WTC11 (cell line): ENCODE results near the gene LRTM2. TPM values are rescaled to one million over a fixed set of nuclear protein-coding genes. Genes with fewer than 3 reads are reported as not detected.
A peak's percentile ranks its signal among the peaks of the same experiment; 100 is the strongest.

Experiments
- ATAC-seq: fragments of 200-7000 bp; cut with Tn5 transposase; 2 replicates; pipeline ENCODE4 v1.10.0; 2021; ENCODE audit warnings: mild to moderate bottlenecking, moderate library complexity
- CTCF ChIA-PET: fragments of 300-600 bp; sonication (Branson Sonifier 250); formaldehyde crosslinking; loops from one replicate; lab custom pipeline; 2021; ENCODE audit warnings: antibody characterized with exemption; lab: Charles Lee
- POLR2A ChIA-PET: fragments of 350-600 bp; sonication (Branson Sonifier 250); formaldehyde crosslinking; loops from one replicate; lab custom pipeline; 2021; ENCODE audit warnings: antibody characterized with exemption; lab: Charles Lee
- DNase-seq: peaks from one replicate; pipeline ENCODE4 v3.0.0; 2021; ENCODE audit warnings: low spot score
- H3K27ac Mint-ChIP-seq: 2 replicates; pipeline ENCODE4 v1.8.0; 2021; ENCODE audit warnings: mixed read lengths
- H3K27me3 Mint-ChIP-seq: 2 replicates; pipeline ENCODE4 v1.8.0; 2021; ENCODE audit warnings: low read depth, mild to moderate bottlenecking, moderate library complexity, mixed read lengths
- H3K36me3 Mint-ChIP-seq: 2 replicates; pipeline ENCODE4 v1.8.0; 2021; ENCODE audit warnings: mixed read lengths
- H3K4me1 Mint-ChIP-seq: 2 replicates; pipeline ENCODE4 v1.8.0; 2022; ENCODE audit warnings: mixed read lengths
- H3K4me3 Mint-ChIP-seq: 2 replicates; pipeline ENCODE4 v1.8.0; 2021; ENCODE audit warnings: mild to moderate bottlenecking, moderate library complexity, mixed read lengths
- H3K9me3 Mint-ChIP-seq: 2 replicates; pipeline ENCODE4 v1.8.0; 2021; ENCODE audit warnings: mixed read lengths
- AR ChIP-seq: fragments of 250-450 bp; sonication (Bioruptor Pico); IDR thresholded peaks from 2 replicates; pipeline ENCODE4 v1.9.0; 2021; ENCODE audit warnings: mild to moderate bottlenecking
- ATF1 ChIP-seq: sonication (generic); formaldehyde crosslinking; IDR thresholded peaks from 2 replicates; pipeline ENCODE4 v1.8.1; 2023; ENCODE audit warnings: mild to moderate bottlenecking, moderate library complexity, missing genetic modification reagents
- GABPB1 ChIP-seq: sonication (generic); formaldehyde crosslinking; IDR thresholded peaks from 2 replicates; pipeline ENCODE4 v1.8.1; 2023; ENCODE audit warnings: mild to moderate bottlenecking, missing genetic modification reagents
- GRHL2 ChIP-seq: fragments of 250-450 bp; sonication (Bioruptor Pico); IDR thresholded peaks from 2 replicates; pipeline ENCODE4 v1.8.0; 2022; ENCODE audit warnings: mild to moderate bottlenecking, moderate library complexity; ENCODE audit not compliant: insufficient replicate concordance, severe bottlenecking
- HMGA2 ChIP-seq: fragments of 250-450 bp; sonication (Bioruptor Pico); IDR thresholded peaks from 2 replicates; pipeline ENCODE4 v1.4.0; 2021; ENCODE audit warnings: mild to moderate bottlenecking, moderate library complexity
- HMGXB4 ChIP-seq: sonication (generic); formaldehyde crosslinking; IDR thresholded peaks from 2 replicates; pipeline ENCODE4 v1.8.1; 2023; ENCODE audit warnings: mild to moderate bottlenecking, moderate library complexity, missing genetic modification reagents
- JAZF1 ChIP-seq: fragments of 250-450 bp; sonication (Bioruptor Pico); IDR thresholded peaks from 2 replicates; pipeline ENCODE4 v1.9.0; 2021; ENCODE audit warnings: moderate library complexity, mild to moderate bottlenecking, inconsistent platforms
- MYBL2 ChIP-seq: sonication (generic); formaldehyde crosslinking; IDR thresholded peaks from 2 replicates; pipeline ENCODE4 v1.8.1; 2023; ENCODE audit warnings: mild to moderate bottlenecking, moderate library complexity, missing genetic modification reagents
- NFYB ChIP-seq: sonication (generic); formaldehyde crosslinking; conservative IDR thresholded peaks from 2 replicates; pipeline ENCODE4 v1.8.0; 2022; ENCODE audit warnings: low read depth, missing genetic modification reagents
- NR2C2 ChIP-seq: sonication (generic); formaldehyde crosslinking; IDR thresholded peaks from 2 replicates; pipeline ENCODE4 v1.8.0; 2022; ENCODE audit warnings: mild to moderate bottlenecking, missing genetic modification reagents
- STAT6 ChIP-seq: sonication (generic); formaldehyde crosslinking; conservative IDR thresholded peaks from 2 replicates; pipeline ENCODE4 v1.8.1; 2023; ENCODE audit warnings: mild to moderate bottlenecking, low read depth, missing genetic modification reagents, moderate library complexity
- TP53 ChIP-seq: sonication (generic); formaldehyde crosslinking; IDR thresholded peaks from 2 replicates; pipeline ENCODE4 v1.8.1; 2023; ENCODE audit warnings: mild to moderate bottlenecking, missing genetic modification reagents
- ZNF138 ChIP-seq: sonication (generic); formaldehyde crosslinking; conservative IDR thresholded peaks from 2 replicates; pipeline ENCODE4 v1.8.1; 2022; ENCODE audit warnings: mild to moderate bottlenecking, moderate library complexity, missing genetic modification reagents
- ZNF317 ChIP-seq: sonication (generic); formaldehyde crosslinking; IDR thresholded peaks from 2 replicates; pipeline ENCODE4 v1.8.1; 2023; ENCODE audit warnings: low read depth, mild to moderate bottlenecking, moderate library complexity, missing genetic modification reagents, borderline replicate concordance
- ZNF416 ChIP-seq: fragments of 250-450 bp; sonication (Bioruptor Pico); IDR thresholded peaks from 2 replicates; pipeline ENCODE4 v1.9.0; 2021; ENCODE audit warnings: mild to moderate bottlenecking, inconsistent platforms
- total RNA-seq: library from RNA; stranded (reverse); gene quantifications from 3 replicates; pipeline ENCODE4 v1.2.3, GENCODE V29; 2021
- TF ChIP-seq, protein P1 (sequence below): sonication (generic); formaldehyde crosslinking; IDR thresholded peaks from 2 replicates; pipeline ENCODE4 v1.8.0; 2022; ENCODE audit warnings: mild to moderate bottlenecking, missing genetic modification reagents
- TF ChIP-seq, protein P2 (sequence below): sonication (generic); formaldehyde crosslinking; IDR thresholded peaks from 2 replicates; pipeline ENCODE4 v1.8.1; 2023; ENCODE audit warnings: mild to moderate bottlenecking, missing genetic modification reagents

The LRTM2 gene
- total RNA-seq, 1 experiment from 2014 or later = 0.66 TPM

- POLR2A ChIA-PET = no interaction called here
- DNase-seq (no peak), ATAC-seq (no peak)
- H3K9me3 Mint-ChIP-seq = peaks cover 23% of the 10 kb centered on the region
- no peak for TF ChIP-seq MYBL2 (CRISPR knock-in tag)
- no peak for TF ChIP-seq HMGA2 (CRISPR knock-in tag)
- no peak for TF ChIP-seq ZNF416
- no peak for TF ChIP-seq ZNF138 (CRISPR knock-in tag)
- TF ChIP-seq, protein P1, sequence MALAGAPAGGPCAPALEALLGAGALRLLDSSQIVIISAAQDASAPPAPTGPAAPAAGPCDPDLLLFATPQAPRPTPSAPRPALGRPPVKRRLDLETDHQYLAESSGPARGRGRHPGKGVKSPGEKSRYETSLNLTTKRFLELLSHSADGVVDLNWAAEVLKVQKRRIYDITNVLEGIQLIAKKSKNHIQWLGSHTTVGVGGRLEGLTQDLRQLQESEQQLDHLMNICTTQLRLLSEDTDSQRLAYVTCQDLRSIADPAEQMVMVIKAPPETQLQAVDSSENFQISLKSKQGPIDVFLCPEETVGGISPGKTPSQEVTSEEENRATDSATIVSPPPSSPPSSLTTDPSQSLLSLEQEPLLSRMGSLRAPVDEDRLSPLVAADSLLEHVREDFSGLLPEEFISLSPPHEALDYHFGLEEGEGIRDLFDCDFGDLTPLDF = no peak
- no peak for TF ChIP-seq GRHL2 (CRISPR knock-in tag)
- TF ChIP-seq, protein P2, sequence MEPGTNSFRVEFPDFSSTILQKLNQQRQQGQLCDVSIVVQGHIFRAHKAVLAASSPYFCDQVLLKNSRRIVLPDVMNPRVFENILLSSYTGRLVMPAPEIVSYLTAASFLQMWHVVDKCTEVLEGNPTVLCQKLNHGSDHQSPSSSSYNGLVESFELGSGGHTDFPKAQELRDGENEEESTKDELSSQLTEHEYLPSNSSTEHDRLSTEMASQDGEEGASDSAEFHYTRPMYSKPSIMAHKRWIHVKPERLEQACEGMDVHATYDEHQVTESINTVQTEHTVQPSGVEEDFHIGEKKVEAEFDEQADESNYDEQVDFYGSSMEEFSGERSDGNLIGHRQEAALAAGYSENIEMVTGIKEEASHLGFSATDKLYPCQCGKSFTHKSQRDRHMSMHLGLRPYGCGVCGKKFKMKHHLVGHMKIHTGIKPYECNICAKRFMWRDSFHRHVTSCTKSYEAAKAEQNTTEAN (CRISPR knock-in tag) = no peak
- TF ChIP-seq JAZF1 (CRISPR knock-in tag) = no peak
- no peak for TF ChIP-seq NFYB (CRISPR knock-in tag)
- no peak for TF ChIP-seq GABPB1 (CRISPR knock-in tag)
- no peak for TF ChIP-seq ZNF317 (CRISPR knock-in tag)
- no peaks in the 10 kb centered on the region for H3K36me3 Mint-ChIP-seq
- no peak overlapping the region for H3K4me3 Mint-ChIP-seq
- H3K27ac Mint-ChIP-seq = no peak overlapping the region
- H3K27me3 Mint-ChIP-seq = no peaks in the 10 kb centered on the region; the same call in 1 of the 2 replicates
- CTCF ChIA-PET = no interaction called here
- peaks cover 2% of the 10 kb centered on the region; the same call in 1 of the 2 replicates for H3K4me1 Mint-ChIP-seq
These were observed 44.5 kb downstream of the LRTM2 start for GRCh38 chr12:1864867-1865266.

GRCh38 chr12:1865284-1865866 is 45.0 kb downstream of the LRTM2 start:
- Mint-ChIP-seq H3K4me1 (peaks cover 2% of the 10 kb centered on the region; the same call in 1 of the 2 replicates), H3K9me3 (peaks cover 24% of the 10 kb centered on the region), H3K4me3 (no peak overlapping the region), H3K27me3 (no peaks in the 10 kb centered on the region; the same call in 1 of the 2 replicates), H3K36me3 (no peaks in the 10 kb centered on the region), H3K27ac (peak overlapping the region; percentile 22; the same call in 1 of the 2 replicates)
- ChIA-PET CTCF (no interaction called here), POLR2A (no interaction called here)
- no peak for ATAC-seq
- no peak for TF ChIP-seq NR2C2 (CRISPR knock-in tag)
- no peak for TF ChIP-seq MYBL2 (CRISPR knock-in tag)
- no peak for TF ChIP-seq HMGXB4
- no peak for TF ChIP-seq TP53 (CRISPR knock-in tag)
- TF ChIP-seq STAT6 (CRISPR knock-in tag) = no peak
- TF ChIP-seq ATF1 = no peak
- no peak for TF ChIP-seq AR (CRISPR knock-in tag)
- DNase-seq = no peak
